HuH-7 (cell line): ENCODE data around the gene CARMIL1.
"Not testable (repeated sequence)": the region's sequence is repeated elsewhere in the genome, so short reads cannot be mapped to it uniquely, and the experiment has no call there.

ENCODE experiments used
- DNase-seq: peaks from one replicate; pipeline ENCODE4 v3.0.0; 2011; ENCODE audit warnings: low spot score

The CARMIL1 gene

DNA sequence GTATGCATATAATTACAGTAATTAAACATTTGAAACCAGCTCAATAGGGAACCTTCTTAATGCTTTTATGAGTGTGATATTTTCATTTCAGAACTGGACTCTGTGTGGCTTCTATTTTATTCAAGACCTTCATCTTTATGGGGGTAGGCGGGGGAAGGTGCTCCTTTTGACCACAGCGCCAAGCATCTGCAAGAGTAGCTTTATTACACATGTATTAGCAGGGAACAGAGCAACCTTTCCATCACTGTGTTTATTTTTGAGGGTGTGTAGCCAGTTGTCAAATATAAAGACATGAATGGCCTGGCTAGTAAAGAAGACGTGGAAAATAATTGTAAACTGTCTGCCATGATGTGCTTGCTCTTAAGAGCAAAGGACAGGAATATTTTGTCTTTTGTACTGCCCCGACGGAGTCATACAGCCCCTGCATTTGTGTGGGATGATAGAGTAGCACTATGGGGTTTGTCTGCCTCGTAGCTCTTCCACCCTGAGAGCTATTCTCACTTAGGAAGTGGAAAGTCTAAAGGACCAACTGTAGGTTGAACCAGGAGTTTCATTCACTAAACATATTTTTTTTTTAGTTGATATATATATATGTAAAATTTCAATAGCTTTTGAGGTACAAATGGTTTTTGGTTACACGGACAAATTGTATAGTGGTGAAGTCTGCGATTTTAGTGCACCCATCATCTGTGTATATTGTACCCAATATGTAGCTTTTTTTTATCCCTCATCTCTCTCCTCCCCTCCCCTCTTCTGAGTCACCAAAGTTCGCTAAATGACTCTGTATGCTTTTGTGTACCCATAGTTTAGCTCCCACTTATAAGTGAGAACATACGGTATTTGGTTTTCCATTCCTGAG lies 91.2 kb downstream of the CARMIL1 start:
- no peak for DNase-seq

DNA sequence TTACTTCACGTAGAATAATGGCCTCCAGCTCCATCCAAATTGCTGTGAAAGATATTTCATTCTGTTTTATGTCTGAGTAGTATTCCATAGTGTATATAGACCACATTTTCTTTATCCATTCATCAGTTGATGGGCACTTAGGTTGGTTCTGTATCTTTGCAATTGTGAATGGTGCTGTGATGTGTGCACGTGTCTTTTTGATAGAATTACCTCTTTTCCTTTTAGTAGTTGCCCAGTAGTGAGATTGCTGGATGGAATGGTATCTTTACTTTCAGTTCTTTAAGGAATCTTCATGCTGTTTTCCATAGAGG lies 91.8 kb downstream of the CARMIL1 start:
- DNase-seq, result no peak

DNA sequence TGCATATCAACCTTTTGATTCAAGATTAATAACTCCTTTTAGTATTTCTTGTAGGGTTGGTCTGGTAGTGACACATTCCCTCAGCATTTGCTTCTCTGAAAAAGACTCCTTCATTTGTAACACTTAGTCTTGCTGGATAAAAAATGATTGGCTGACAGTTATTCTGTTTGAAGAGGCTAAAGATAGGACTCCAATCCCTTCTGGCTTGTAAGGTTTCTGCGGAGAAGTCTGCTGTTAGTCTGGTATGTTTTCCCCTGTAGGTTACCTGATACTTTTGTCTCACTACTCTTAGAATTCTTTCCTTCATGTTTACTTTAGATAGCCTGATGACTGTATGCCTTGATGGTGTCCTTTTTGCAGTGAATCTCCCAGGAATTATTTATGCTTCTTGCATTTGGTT lies 96.0 kb downstream of the CARMIL1 start:
- no peak for DNase-seq

DNA sequence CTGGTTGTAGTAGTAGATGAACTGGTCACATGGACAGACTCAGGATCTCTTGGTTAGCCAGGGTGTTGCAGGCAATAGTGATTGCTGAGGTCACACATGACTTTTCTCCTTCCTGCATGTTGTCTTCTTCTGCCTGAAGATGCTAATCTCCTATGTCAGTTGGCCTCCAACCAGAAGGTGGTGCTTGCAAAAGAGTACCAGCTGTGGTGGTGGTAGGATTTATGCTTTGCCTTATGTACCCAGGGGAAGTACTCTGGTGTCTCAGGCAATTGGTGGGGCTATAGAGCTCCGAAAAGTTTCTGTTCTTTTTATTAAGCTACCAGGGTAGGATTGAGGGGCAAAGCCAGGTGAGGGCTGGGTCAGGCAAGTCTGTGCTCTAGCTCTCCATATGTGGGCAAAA lies 98.5 kb downstream of the CARMIL1 start:
- no peak for DNase-seq

DNA sequence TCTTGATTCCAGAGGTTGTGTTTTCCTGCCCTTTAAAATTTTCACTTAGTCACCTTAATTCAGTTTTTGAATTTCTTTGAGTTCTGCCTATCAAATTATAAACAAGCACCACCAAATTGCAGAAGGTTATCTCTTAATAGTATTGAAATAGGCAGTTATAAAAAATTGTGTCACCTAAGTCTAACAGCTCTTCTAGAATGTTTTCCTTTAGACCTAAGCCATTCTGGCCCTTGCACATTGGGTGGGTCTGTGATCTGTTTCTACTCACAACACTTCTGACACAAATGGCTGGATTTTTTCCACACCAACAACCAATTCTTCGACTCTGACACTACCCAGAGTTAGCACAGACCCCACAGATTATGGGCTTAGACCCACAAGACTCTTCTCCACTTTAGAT lies 101.9 kb downstream of the CARMIL1 start:
- DNase-seq, result no peak

DNA sequence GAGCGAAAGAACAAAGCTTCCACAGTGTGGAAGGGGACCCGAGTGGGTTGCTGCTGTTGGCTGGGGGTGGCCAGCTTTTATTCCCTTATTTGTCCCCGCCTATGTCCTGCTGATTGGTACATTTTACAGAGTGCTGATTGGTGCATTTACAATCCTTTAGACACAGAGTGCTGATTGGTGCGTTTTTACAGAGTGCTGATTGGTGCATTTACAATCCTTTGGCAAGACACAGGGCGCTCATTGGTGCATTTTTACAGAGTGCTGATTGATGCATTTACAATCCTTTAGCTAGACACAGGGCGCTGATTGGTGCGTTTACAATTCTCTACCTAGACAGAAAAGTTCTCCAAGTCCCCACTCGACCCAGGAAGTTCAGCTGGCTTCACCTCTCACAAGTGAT lies 103.3 kb downstream of the CARMIL1 start:
- not testable (repeated sequence) for DNase-seq

DNA sequence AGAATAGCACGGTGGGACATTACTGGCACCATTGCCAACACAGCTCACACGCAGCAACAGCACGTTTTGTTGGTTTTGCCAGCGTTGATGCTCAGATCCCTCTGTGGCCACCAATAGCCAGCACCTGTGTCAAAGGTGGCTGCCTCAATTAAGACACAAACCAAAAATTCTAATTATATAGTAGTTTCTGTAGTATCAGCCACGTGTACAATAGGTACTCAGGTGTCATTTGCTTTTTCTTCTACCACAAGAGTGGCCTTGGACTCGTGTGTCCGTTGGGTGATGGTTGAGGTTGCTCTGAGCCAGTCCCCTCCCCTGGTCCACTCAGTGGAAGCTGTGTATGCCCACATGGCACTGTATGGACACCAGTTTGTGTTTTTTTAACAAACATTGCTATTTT lies 105.1 kb downstream of the CARMIL1 start:
- DNase-seq, result no peak

DNA sequence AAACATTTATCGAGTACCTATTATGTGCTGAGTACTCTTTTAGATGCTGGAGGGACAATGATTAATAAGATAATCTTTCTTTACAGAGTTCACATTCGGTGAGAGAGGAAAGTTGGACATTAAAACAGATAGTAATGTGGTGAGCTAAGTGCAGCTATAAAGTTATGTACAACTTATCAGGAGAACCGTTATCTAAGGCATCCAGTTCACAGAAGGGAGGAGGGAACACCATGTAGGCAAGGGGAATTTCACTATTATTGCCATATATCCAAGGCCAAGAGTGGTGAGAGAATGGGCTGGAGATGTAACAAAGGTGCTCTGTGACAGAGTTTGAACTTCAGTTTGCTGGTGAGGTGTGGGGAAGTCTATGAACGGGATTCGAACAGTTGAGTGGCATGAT lies 105.8 kb downstream of the CARMIL1 start:
- DNase-seq, result no peak

DNA sequence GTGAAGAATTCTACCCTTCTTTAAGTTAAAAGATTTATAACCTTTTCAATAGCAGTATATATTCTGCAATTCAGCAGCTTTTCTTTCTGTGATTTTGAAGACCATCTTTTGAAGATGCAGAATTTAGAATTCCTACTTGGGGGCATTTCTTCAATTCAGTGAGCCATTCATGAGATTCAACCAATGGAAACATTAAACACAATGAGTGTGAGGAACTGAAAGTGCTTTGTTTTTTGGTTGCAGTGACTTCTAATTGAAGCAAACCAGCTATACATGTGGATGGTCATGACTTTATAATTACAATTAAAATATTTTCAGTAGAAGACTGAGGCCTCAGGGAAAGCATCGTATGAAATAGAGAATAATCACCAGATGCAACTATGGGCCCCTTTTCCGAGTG lies 108.3 kb downstream of the CARMIL1 start:
- DNase-seq, result no peak

DNA sequence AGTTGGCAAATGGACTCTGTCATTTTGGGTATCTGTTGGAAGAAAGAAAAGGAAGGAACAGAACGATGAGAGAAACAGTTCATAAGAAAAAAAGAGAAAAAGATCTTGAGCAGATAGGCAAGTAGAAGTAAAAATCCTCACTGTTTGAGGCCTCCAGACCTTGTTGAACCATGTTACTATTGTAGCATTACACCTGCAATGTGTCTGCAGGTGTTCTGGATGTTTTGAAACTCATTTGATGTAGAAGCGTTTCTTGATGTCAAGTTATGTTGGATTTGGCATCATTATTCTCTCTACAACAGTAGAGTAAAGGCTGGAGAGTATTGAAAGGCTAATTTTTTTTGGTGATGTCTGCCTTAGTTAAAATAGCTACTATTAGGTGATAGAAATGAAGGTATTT lies 108.7 kb downstream of the CARMIL1 start:
- no peak for DNase-seq

DNA sequence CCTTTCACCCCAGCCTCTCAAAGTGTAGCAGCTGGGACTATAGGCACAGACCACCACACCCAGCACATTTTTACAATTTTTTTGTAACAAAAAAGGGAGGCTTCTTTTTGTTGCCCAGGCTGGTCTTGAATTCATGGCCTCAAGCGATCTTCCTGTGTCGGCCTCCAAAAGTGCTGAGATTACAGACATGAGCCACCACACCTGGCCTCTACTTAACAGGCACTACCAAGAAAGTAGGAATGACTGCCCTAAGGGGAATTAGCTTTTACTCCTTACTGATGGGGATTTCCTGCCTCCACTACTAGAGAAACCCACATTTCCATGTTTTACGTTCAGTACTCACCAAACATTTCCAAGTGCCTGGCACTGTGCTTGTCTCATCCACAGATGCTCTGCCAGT lies 109.6 kb downstream of the CARMIL1 start:
- no peak for DNase-seq

DNA sequence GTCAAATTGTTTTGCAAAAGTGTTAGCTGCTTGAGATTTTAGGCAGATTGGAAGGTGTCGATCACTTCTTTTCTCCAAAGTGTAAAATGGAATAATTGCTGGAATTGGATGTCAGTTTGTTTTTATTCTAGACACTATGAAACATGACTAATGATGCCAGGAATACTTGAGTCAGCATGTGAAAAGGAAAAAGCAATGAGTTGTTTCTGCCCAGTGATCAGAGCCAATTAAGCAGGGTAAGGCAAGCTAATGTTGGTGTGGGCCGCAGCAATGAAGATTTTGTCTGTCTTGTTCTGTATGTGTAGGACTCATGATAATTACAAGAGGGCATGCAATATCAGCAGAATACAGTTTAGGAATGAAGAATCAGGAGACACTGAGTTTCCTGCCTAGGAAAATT lies 110.3 kb downstream of the CARMIL1 start:
- DNase-seq, result no peak

DNA sequence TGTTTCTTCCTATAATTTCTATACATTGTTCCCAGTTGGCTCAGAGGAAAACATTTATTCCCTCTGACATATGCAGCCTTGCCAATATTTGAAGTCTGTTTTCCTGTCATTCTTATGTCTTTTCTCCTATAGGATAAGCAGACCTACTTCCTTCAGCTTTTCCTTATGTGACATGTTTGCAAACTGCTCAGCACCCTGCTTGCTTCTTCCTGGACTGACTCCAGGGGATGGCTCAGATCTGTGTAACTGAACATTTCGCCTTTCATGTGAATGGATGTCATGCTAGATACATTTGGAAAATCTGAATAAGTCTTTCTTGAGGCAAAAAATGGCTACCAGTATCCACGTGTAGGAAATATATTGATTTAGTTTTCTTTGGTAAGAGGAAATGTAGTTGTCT lies 113.2 kb downstream of the CARMIL1 start:
- no peak for DNase-seq

DNA sequence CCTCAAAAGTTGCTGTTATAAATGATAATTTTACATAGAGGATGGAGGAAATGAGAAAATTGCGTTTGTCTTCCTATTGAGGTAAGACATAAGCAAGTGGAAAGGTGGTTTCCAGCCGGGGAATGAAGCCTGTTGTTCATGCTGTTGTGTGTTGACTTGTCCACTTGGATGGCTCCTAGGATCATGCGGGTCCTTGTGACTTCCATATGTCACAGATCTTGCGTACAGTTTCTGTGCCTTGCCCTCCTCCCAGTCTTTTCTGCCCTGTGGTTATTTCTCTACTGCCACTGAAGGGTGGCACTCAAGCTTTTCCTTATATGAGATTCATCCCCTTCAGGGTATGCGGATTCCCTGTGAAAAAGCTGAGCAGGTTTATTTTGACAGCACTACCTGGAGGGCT lies 116.6 kb downstream of the CARMIL1 start:
- DNase-seq, result no peak

DNA sequence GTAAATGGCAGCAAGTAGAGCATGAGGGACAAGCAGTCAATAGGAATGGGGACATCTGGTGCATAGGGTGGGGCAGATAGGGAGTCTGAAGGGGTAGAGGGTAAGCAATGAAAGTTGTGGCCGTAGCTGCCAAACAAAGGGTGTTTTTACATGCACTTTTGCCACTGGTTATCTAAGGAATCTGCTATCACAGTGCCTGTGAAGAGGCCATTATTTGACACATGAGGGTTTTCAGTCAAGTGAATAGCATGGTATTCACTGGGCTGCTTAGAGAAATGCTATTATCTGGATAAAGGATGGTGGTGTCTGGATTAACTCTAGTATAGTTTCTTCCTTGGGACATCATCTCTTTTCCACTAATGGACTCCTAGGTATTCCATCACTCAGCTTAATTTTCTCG lies 118.2 kb downstream of the CARMIL1 start:
- no peak for DNase-seq

DNA sequence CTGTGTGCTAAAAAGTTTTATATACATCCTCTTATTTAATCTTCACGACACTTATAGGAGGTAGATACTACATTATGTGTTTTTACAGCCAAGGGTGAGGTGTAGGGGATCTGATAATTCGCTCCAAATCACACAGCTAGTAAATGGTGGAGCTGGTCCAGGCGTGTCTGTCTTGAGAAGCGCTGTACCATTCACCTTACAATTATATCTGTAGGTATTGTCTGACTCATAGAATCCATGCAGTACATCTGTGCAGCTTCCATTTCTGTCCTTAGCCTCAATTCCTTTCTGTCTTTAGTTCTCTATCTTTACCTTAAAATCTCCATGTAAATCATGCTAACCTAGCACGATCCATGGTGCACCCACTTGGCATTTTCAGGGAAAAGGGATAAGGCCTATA lies 120.7 kb downstream of the CARMIL1 start:
- no peak for DNase-seq

DNA sequence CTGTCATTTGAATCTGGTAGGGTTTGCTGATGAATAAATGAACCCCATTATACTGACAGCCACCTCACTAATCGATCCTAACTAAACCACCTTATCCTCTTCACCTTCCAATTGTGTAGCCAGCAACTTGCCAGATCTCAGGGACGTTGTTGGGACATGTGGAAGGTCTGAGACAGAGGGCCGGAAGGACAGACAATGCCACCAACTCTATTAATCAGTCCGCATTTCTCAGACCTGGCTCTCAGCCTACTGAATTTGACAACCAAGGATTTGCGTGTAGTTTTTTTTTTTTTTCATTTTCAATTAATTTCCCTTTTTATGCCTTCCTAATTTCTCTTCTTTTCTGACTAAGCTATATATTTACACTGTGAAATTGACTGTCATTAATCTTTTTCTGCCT lies 122.5 kb downstream of the CARMIL1 start:
- DNase-seq, result no peak

DNA sequence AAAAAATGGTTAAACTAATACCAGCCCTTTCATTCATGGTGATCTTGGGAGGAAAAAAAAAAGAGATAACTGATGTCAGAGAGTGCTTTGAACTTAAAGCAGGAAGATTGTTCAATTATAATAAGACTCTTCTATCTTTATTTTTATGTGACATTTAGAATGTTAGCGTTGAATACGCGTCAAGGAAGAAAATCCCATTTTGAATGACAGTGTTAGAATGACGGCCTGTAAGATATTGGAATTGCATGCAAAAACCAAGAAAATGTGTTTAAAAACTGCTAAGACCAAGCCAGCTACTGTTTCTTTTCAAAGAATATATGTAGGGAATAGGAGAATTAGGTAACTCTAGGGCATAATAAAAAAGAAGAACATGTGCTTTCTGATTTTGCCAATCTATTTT lies 123.0 kb downstream of the CARMIL1 start:
- no peak for DNase-seq

DNA sequence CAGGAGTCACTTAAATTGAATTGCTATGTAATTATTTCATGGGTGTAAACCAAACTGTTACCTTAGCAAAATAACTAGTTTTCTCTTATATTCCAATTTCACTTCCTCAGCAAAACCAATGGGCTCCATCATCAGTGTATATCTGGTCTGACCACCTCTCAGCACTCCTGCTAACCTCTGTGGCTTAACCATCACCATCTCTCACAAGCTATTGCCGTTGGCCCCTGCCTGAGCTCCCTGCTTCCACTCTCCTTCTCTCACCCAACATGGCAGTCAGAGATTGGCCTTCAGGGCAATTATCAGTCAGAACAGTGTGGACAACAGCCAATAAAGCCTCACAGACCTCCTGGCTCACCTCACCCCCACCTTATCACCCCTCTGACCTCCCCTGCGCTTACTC lies 124.0 kb downstream of the CARMIL1 start:
- DNase-seq, result no peak

DNA sequence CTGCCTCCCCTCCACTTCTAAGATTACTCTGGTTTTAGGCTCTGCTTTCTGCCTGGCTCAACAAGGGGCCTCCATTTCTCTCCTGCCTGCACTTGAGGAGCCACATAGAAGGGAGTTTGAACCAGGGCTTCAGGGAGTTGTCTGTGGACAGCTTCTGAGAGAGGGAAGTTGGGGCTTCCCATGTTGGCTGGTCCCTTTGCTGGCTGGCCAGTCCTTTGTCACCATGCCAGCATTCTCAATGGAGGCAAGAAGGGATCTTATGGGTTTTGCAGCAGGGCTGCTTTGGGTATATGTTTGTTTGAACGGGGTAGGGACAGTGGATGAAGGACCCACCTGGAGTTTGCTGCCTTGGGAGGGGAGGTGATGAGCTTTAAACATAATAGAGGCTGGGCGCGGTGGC lies 124.9 kb downstream of the CARMIL1 start:
- DNase-seq, result no peak

DNA sequence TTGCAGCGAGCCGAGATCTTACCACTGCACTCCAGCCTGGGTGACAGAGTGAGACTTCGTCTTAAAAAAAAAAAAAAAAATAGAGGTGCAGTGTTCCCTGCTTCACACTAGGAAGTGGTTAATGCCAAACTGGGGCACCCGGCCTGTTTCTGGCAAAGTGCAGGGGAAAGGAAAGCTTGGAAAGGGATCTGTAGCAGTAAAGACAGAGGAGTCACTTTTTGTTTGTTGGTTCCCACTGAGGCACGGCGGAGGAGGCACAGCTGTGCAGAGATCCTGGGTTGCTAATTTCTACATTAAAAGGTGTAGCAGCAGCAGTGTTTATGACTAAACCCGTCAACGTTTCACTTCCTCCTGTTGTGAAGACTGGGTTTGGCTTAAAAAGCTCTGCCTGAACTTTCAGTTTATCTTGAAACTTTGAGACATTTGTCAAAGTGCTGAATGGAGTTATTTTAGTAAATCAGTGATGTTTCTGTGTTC lies 125.6 kb downstream of the CARMIL1 start:
- DNase-seq, result no peak

DNA sequence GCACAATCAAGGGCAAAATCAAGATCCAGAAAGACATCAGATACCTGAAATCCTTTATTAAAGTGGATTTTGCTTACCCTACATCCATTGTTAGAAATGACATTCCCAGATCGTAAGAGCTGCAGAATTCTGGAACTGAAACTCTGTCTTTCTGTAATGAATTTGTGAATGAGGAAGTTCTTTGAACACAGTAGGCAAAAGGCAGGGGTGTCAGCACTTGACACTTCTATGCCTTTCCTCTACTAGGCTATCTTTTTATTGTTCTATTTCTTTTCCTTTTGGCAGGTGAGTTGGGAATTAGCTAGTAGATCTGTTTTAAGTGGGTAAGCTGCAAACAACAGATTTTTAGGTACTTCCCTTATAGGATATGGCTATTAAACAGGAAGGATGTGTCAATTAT lies 126.3 kb downstream of the CARMIL1 start:
- no peak for DNase-seq

DNA sequence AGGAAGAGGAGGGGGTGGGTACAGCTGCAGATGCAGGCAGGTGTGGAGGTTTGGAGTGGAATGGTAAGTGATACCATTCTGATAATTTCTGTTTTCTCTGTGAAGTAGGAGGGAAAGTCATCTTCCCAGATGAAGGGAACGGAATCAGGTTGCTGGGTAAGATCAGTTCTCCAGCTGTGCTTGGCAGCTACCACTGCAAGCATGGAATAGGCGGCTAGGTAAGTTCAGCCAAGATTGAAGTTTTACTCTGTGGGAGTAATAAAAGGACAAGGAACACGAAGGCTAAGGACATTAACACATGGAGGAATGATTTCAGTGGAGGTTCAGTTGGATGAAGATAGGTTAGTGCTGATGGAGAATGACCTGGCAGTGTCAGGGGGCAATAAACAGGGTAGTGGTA lies 128.3 kb downstream of the CARMIL1 start:
- DNase-seq, result no peak

DNA sequence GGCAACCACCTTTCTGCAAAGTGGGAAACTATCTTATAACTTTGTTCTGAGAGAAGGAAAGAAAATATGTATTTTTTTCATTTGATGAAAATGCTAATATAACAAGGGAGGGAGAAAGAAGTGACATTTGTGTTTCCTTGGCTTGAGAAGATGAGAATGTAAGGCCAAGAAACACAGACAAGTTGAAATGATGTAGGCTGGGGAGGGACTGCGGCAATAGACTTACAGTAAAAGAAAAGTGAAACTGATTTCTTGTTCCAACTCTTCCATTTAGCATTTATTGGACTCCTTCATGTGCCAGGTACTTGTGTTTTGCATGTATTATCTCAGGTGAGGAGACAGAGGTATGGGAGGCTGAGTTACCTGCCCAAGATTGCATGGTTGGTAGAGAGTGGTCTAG lies 130.9 kb downstream of the CARMIL1 start:
- no peak for DNase-seq
